PC-9 (cell line): Measurements from ENCODE around the gene ZNF362. TPM values are rescaled to one million over a fixed set of nuclear protein-coding genes. Genes with fewer than 3 reads are reported as not detected.

ENCODE experiments used
- BruUV-seq: library from RNA; stranded (reverse); fragments of 400-500 nt; replicated peaks from 2 replicates; lab custom pipeline; 2021; lab: Mats Ljungman, UMichigan
- CTCF ChIA-PET: fragments of 300-600 bp; sonication (Branson Sonifier 250); formaldehyde crosslinking; loops from one replicate; lab custom pipeline; 2022; ENCODE audit warnings: antibody characterized with exemption; lab: Charles Lee
- POLR2A ChIA-PET: fragments of 300-600 bp; sonication (Branson Sonifier 250); formaldehyde crosslinking; loops from one replicate; lab custom pipeline; 2022; ENCODE audit warnings: antibody characterized with exemption; ENCODE audit not compliant: unreplicated experiment; lab: Charles Lee
- DNase-seq, 2 experiments: peaks; one replicate each; pipeline versions ENCODE4 v3.0.0 to v3.0.0-alpha.2; 2015 to 2022; ENCODE audit warnings: mixed read lengths in 1 of 2
- H2AFZ ChIP-seq: fragments of 200-600 bp; sonication (generic); 2 replicates; pipeline ENCODE4 v1.8.1; 2017; ENCODE audit warnings: antibody characterized with exemption
- H3F3A ChIP-seq: fragments of 200-600 bp; sonication (generic); 2 replicates; pipeline ENCODE4 v1.8.1; 2017; ENCODE audit warnings: antibody characterized with exemption, mild to moderate bottlenecking, low read depth; ENCODE audit not compliant: insufficient read depth
- H3K27ac ChIP-seq: fragments of 200-600 bp; sonication (generic); 2 replicates; pipeline ENCODE4 v1.6.1; 2016; ENCODE audit warnings: mixed run types
- H3K27me3 ChIP-seq: fragments of 200-600 bp; sonication (generic); 2 replicates; pipeline ENCODE4 v1.6.1; 2016; ENCODE audit warnings: low read depth, mixed run types; ENCODE audit not compliant: insufficient read depth
- H3K36me3 ChIP-seq: fragments of 200-600 bp; sonication (generic); 2 replicates; pipeline ENCODE4 v1.6.1; 2016; ENCODE audit warnings: low read depth, mixed run types
- H3K4me1 ChIP-seq: fragments of 200-600 bp; sonication (generic); replicated peaks from 2 replicates; pipeline ENCODE4 v1.6.1; 2016; ENCODE audit warnings: mixed run types; ENCODE audit not compliant: insufficient read depth
- H3K4me2 ChIP-seq: fragments of 200-600 bp; sonication (generic); 2 replicates; pipeline ENCODE4 v1.6.1; 2017; ENCODE audit warnings: mixed run types
- H3K4me3 ChIP-seq: fragments of 200-600 bp; sonication (generic); 2 replicates; pipeline ENCODE4 v1.6.1; 2016; ENCODE audit warnings: mixed run types
- H3K79me2 ChIP-seq: fragments of 200-600 bp; sonication (generic); 2 replicates; pipeline ENCODE4 v1.6.1; 2017; ENCODE audit warnings: low read depth, mixed run types
- H3K9me2 ChIP-seq: fragments of 200-600 bp; sonication (generic); 2 replicates; pipeline ENCODE4 v1.8.1; 2017; ENCODE audit warnings: mild to moderate bottlenecking; ENCODE audit not compliant: insufficient read depth
- H3K9me3 ChIP-seq: fragments of 200-600 bp; sonication (generic); 2 replicates; pipeline ENCODE4 v1.8.1; 2016; ENCODE audit warnings: low read depth; ENCODE audit not compliant: insufficient read depth
- H4K20me1 ChIP-seq: fragments of 200-600 bp; sonication (generic); 2 replicates; pipeline ENCODE4 v1.8.1; 2017; ENCODE audit not compliant: insufficient read depth
- EZH2 ChIP-seq: fragments of 200-600 bp; sonication (generic); IDR thresholded peaks from 2 replicates; pipeline ENCODE4 v1.8.0; 2017; ENCODE audit warnings: antibody characterized with exemption, low read depth
- intact Hi-C: fragments of 100-400 bp; cut with micrococcal nuclease; formaldehyde crosslinking; loops from one replicate; pipeline ENCODE4 v1.10.0; 2022; ENCODE audit not compliant: unreplicated experiment
- total RNA-seq: library from RNA; stranded (reverse); gene quantifications from 2 replicates; pipeline ENCODE4 v1.2.3, GENCODE V29; 2021
- TF ChIP-seq, protein P1 (sequence below): fragments of 200-600 bp; sonication (generic); conservative IDR thresholded peaks from 2 replicates; pipeline ENCODE4 v1.6.1; 2017; ENCODE audit warnings: mixed run types, antibody characterized with exemption, mild to moderate bottlenecking, moderate library complexity

Gene ZNF362
- total RNA-seq, 1 experiment from 2014 or later = 33.1 TPM

DNA sequence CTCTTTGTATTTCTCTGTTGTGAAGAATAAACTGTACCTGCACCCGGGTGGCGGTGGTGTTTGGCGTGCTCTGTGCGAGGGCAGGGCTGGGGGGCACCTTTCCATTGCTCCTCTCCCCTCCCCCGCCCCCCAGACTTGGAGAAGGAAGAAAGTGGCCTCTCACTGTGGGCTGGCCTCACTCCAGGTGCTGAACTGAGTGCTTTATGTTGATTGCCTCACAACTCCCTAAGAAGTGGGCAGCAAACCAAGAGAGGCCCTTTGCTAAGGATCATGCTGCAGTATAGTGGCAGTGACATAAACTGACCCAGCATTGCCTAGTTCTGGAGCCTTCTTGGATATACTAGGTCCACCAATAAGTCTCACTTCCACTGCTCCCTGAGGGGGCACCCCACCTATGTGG lies 44.4 kb downstream of the ZNF362 start:
- H3K36me3 ChIP-seq = no peaks in the 10 kb centered on the region
- CTCF ChIA-PET = no interaction called here
- H4K20me1 ChIP-seq = no peaks in the 10 kb centered on the region
- no peaks in the 10 kb centered on the region for H3K79me2 ChIP-seq
- peaks cover 3% of the 10 kb centered on the region; the same call in 1 of the 2 replicates for H3F3A ChIP-seq
- no peaks in the 10 kb centered on the region for H3K9me2 ChIP-seq
- no peak overlapping the region for H3K4me2 ChIP-seq
- H3K27me3 ChIP-seq = no peaks in the 10 kb centered on the region
- POLR2A ChIA-PET = no interaction called here
- TF ChIP-seq, protein P1, sequence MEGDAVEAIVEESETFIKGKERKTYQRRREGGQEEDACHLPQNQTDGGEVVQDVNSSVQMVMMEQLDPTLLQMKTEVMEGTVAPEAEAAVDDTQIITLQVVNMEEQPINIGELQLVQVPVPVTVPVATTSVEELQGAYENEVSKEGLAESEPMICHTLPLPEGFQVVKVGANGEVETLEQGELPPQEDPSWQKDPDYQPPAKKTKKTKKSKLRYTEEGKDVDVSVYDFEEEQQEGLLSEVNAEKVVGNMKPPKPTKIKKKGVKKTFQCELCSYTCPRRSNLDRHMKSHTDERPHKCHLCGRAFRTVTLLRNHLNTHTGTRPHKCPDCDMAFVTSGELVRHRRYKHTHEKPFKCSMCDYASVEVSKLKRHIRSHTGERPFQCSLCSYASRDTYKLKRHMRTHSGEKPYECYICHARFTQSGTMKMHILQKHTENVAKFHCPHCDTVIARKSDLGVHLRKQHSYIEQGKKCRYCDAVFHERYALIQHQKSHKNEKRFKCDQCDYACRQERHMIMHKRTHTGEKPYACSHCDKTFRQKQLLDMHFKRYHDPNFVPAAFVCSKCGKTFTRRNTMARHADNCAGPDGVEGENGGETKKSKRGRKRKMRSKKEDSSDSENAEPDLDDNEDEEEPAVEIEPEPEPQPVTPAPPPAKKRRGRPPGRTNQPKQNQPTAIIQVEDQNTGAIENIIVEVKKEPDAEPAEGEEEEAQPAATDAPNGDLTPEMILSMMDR = no peak
- TF ChIP-seq EZH2 = no peak
- BruUV-seq = no TSS peak
- H2AFZ ChIP-seq = no peak overlapping the region
- intact Hi-C loops = no loop called here
- no peak overlapping the region for H3K4me3 ChIP-seq
- H3K9me3 ChIP-seq = no peaks in the 10 kb centered on the region
- DNase-seq = no peak
- no peaks in the 10 kb centered on the region for H3K4me1 ChIP-seq
- no peak overlapping the region for H3K27ac ChIP-seq

GRCh38 chr1:33301273-33301984 lies 45.1 kb downstream of the ZNF362 start:
- TF ChIP-seq, protein P1 = no peak
- no peak for TF ChIP-seq EZH2
- no peak overlapping the region for H2AFZ ChIP-seq
- H3K4me1 ChIP-seq = no peaks in the 10 kb centered on the region
- no peaks in the 10 kb centered on the region for H3K9me3 ChIP-seq
- no TSS peak for BruUV-seq
- POLR2A ChIA-PET = no interaction called here
- no peaks in the 10 kb centered on the region for H3K9me2 ChIP-seq
- H3K27ac ChIP-seq = no peak overlapping the region
- H3K4me3 ChIP-seq = no peak overlapping the region
- no peak overlapping the region for H3K4me2 ChIP-seq
- no peak for DNase-seq
- no peaks in the 10 kb centered on the region for H3K27me3 ChIP-seq
- H3K36me3 ChIP-seq = no peaks in the 10 kb centered on the region
- CTCF ChIA-PET = no interaction called here
- H3F3A ChIP-seq = peaks cover 3% of the 10 kb centered on the region; the same call in 1 of the 2 replicates
- H3K79me2 ChIP-seq = no peaks in the 10 kb centered on the region
- H4K20me1 ChIP-seq = no peaks in the 10 kb centered on the region
- intact Hi-C loops = no loop called here

DNA sequence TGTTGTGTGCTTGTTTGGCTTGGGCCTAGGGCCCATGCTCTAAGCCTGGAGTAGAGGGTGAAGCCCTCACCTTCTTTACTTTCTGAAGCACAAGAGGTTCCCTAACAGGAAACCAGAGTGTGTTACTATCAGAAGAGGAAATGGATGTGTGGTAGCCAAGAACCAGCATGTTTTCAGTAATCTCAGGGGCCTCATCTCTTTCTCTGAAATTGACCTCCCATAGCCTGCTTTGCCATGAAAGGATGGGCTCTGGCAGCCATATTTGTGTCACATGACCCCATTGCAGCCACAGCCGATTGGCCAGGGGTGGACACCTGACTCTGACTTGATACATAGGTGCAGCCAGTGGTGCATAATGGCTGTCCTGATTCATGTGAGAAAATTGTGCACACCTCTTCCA lies 46.0 kb downstream of the ZNF362 start:
- POLR2A ChIA-PET = no interaction called here
- Histone ChIP-seq H3K9me3 (no peaks in the 10 kb centered on the region), H3K4me2 (no peak overlapping the region), H3K79me2 (no peaks in the 10 kb centered on the region), H4K20me1 (no peaks in the 10 kb centered on the region), H3K36me3 (no peaks in the 10 kb centered on the region), H3K9me2 (no peaks in the 10 kb centered on the region), H3K27ac (no peak overlapping the region), H3K4me3 (no peak overlapping the region), H2AFZ (no peak overlapping the region), H3K27me3 (no peaks in the 10 kb centered on the region), H3F3A (peaks cover 3% of the 10 kb centered on the region; the same call in 1 of the 2 replicates), H3K4me1 (no peaks in the 10 kb centered on the region)
- CTCF ChIA-PET = no interaction called here
- TSS peak; percentile 15 for BruUV-seq
- TF ChIP-seq, protein P1 = no peak
- no peak for TF ChIP-seq EZH2
- DNase-seq = no peak
- intact Hi-C loops = no loop called here
